GM19452 (cell line): ENCODE results near the gene UBR1.
"Not testable (repeated sequence)": the region's sequence is repeated elsewhere in the genome, so short reads cannot be mapped to it uniquely, and the experiment has no call there.

Experiments used
- ATAC-seq: cut with Tn5 transposase; IDR thresholded peaks from one replicate; pipeline ENCODE4 v1.9.1; 2021; ENCODE audit not compliant: unreplicated experiment

The UBR1 gene

GRCh38 chr15:43067717-43068461 lies 37.9 kb downstream of the UBR1 start:
- ATAC-seq: no peak

- no peak for ATAC-seq
Measured at GRCh38 chr15:43056696-43057095, 49.1 kb downstream of the UBR1 start.

GRCh38 chr15:43052860-43053259 lies 53.0 kb downstream of the UBR1 start:
- no peak for ATAC-seq

GRCh38 chr15:43048935-43049334 lies 56.9 kb downstream of the UBR1 start:
- ATAC-seq: no peak

GRCh38 chr15:43046484-43046883 lies 59.4 kb downstream of the UBR1 start:
- no peak for ATAC-seq

- no peak for ATAC-seq
Measured at GRCh38 chr15:43042885-43043284, 63.0 kb downstream of the UBR1 start.

- not testable (repeated sequence) for ATAC-seq
Measured at GRCh38 chr15:43041085-43041484, 64.8 kb downstream of the UBR1 start.

GRCh38 chr15:43035240-43035639 lies 70.6 kb downstream of the UBR1 start:
- ATAC-seq: not testable (repeated sequence)

GRCh38 chr15:43029476-43029875 lies 76.4 kb downstream of the UBR1 start:
- ATAC-seq: no peak

GRCh38 chr15:43025150-43025549 lies 80.7 kb downstream of the UBR1 start:
- no peak for ATAC-seq

GRCh38 chr15:43014671-43015070 lies 91.2 kb downstream of the UBR1 start:
- not testable (repeated sequence) for ATAC-seq

- no peak for ATAC-seq
Measured at GRCh38 chr15:43009206-43009605, 96.6 kb downstream of the UBR1 start.

GRCh38 chr15:43008150-43008549 lies 97.7 kb downstream of the UBR1 start:
- no peak for ATAC-seq

GRCh38 chr15:43007551-43007950 lies 98.3 kb downstream of the UBR1 start:
- ATAC-seq: no peak

GRCh38 chr15:43006991-43007390 lies 98.8 kb downstream of the UBR1 start:
- no peak for ATAC-seq

GRCh38 chr15:43004886-43005595 lies 100.8 kb downstream of the UBR1 start:
- ATAC-seq: not testable (repeated sequence)

- ATAC-seq: no peak
Measured at GRCh38 chr15:42999201-42999779, 106.5 kb downstream of the UBR1 start.

GRCh38 chr15:42996871-42997270 lies 109.0 kb downstream of the UBR1 start:
- no peak for ATAC-seq

GRCh38 chr15:42994546-42994945 lies 111.3 kb downstream of the UBR1 start:
- ATAC-seq: no peak

- no peak for ATAC-seq
Measured at GRCh38 chr15:42992626-42993025, 113.2 kb downstream of the UBR1 start.

GRCh38 chr15:42986693-42987342 lies 119.0 kb downstream of the UBR1 start:
- no peak for ATAC-seq
